SIG-M5 (cell line): ENCODE results near the gene CCS.
"Not testable (repeated sequence)": the region's sequence is repeated elsewhere in the genome, so short reads cannot be mapped to it uniquely, and the experiment has no call there.

ENCODE experiments used
- DNase-seq: peaks from one replicate; lab custom pipeline; 2025; lab: John Stamatoyannopoulos, UW

The CCS gene

DNA sequence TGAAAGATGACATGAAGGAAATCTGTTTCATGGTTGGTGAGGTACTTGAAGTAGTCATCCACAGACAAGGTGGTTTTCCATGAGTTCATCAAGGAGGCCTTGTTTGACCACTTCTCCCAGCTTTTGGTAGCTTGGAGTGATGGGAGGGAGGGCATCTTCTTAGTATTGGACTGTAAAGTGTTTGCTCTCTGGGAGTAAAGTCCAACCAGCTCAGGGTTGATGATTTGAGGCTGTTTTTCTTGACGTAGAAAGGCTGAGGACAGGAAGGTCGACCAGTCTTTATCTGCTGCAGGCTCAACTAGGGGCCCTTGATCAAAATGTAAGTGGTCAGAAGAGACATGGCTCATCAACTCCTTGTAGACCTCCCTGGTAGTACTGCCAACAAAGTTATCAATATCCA is 1.8 kb upstream of the CCS start:
- no peak for DNase-seq

GRCh38 chr11:66593303-66593635 is 284 bp downstream of the CCS start:
- DNase-seq, result no peak

GRCh38 chr11:66593650-66594049 is 665 bp downstream of the CCS start:
- DNase-seq, result no peak

- peak; percentile 44 for DNase-seq
These were observed 2.4 kb downstream of the CCS start for GRCh38 chr11:66595245-66595904.

- no peak for DNase-seq
These were observed 6.0 kb downstream of the CCS start for GRCh38 chr11:66598993-66599392.

DNA sequence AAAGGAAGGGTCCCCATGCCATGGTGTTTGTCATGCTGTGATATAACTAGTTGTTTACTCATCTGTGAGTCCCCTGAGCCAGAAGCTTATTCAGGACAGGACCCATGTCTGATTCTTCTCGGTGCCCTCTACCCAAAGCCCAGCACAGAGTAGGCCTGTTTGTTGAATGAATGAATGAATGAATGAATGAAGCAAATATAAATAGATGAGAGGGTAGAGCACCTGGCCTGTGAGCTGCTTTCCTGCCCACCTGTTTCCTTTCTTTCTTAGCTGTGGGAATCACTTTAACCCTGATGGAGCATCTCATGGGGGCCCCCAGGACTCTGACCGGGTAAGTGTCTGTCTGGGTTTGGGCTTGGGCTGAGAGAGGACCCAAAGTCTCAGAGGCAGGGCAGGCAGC is 7.2 kb downstream of the CCS start:
- DNase-seq, result peak; percentile 0

- no peak for DNase-seq
These were observed 7.7 kb downstream of the CCS start for GRCh38 chr11:66600631-66601233.

DNA sequence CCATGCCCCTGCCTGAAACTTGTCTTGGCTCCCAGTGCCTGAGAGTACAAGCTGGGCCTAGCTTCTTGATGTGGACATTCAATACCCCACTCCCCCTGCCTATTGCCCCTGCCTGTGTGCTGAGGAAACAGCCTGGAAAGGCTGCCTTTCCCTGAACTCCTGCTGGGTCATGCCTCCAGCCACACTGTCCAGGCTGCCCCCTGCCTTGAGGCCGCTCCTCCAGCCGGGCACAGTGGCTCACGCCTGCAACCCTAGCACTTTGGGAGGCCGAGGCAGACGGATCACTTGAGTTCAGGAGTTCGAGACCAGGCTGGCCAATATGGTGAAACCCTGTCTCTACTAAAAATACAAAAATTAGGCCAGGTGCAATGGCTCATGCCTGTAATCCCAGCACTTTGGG is 10.1 kb downstream of the CCS start:
- no peak for DNase-seq

DNA sequence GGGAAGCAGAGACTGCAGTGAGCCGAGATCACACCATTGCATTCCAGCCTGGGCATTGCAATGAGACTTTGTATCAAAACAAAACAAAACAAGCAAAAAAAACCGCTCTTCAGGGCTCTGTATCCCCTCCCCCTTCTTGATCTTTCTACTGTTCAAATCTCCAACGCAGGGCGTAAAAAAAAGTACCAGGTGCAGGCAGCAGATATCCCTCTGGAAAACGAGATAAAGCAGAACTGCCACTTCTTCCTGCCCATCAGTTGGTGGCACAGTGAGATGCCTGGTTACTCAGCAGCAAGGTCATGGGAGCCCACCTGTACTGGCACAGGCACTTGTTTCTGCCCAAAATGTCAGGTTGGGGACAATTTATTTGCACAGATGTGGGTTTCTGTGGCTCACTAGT is 11.2 kb downstream of the CCS start:
- no peak for DNase-seq

DNA sequence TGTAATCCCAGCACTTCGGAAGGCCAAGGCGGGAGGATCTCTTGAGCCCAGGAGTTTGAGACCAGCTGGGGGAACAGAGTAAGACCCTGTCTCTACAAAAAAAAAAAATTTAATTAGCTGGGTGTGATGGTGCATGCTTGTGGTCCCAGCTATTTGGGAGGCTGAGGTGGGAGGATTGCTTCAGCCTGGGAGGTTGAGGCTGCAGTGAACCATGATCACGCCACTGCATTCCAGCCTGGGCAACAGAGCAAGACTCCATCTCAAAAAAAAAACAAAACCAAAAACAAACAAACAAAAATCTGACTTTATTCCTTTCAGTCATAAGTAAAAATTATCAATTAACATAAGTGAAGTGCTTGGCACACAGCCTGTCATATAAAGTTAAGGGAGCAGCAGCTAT is 13.6 kb downstream of the CCS start:
- DNase-seq, result not testable (repeated sequence)

GRCh38 chr11:66607126-66607834 is 14.3 kb downstream of the CCS start:
- no peak for DNase-seq

GRCh38 chr11:66609721-66610617 is 17.0 kb downstream of the CCS start:
- DNase-seq, result no peak

- no peak for DNase-seq
These were observed 19.5 kb downstream of the CCS start for GRCh38 chr11:66612458-66612857.

DNA sequence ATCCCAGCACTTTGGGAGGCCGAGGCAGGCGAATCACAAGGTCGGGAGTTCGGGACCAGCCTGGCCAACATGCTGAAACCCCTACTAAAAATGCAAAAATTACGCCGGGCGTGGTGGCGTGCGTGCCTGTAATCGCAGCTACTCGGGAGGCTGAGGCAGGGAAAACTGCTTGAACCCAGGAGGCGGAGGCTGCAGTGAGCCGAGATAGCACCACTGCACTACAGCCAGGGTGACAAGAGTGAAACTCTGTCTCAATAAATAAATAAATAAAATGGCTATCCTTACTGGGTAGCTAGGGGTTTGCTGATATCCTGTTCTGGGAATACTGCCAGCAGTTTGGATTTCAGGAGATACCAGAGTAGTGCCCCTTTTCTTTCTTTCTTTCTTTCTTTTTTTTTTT is 21.1 kb downstream of the CCS start:
- DNase-seq, result no peak

GRCh38 chr11:66616379-66617154 is 23.6 kb downstream of the CCS start, which contains the start of gene RBM14:
RBM14 (plus strand) TSS chr11:66616630; CDS start chr11:66616721, 91 bp downstream.
- peak; percentile 92 for DNase-seq

- DNase-seq, result no peak
These were observed 24.3 kb downstream of the CCS start for GRCh38 chr11:66617155-66617834.

DNA sequence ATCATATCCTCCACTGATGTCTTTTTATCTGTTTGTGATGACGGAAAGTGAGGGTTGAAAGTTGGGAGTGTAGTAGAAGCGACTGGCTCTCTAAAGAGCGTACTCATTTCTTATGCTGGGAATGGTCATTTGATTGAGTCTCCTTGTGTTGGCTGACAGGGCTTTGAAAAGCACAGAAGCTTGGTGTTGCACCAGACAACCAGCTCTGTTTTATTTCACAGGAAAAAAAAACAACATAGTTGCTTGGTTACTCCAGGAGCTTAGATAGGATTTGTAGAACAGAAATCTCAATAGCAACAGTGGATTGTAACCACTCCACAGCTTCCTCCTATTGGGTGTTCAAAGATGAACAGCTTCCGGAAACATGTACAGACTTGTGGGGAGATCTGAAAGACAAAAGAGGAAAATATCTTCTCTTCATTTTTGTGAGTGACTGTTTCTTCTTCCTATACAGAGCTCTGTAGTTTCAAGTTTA is 26.1 kb downstream of the CCS start:
- peak; percentile 70 for DNase-seq

DNA sequence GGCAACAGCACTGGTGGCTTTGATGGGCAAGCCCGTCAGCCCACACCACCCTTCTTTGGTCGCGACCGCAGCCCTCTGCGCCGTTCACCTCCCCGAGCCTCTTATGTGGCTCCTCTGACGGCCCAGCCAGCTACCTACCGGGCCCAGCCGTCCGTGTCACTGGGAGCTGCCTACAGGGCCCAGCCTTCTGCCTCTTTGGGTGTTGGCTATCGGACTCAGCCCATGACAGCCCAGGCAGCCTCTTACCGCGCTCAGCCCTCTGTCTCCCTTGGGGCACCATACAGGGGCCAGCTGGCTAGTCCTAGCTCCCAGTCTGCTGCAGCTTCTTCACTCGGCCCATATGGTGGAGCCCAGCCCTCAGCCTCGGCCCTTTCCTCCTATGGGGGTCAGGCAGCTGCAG is 31.5 kb downstream of the CCS start:
- DNase-seq, result no peak

DNA sequence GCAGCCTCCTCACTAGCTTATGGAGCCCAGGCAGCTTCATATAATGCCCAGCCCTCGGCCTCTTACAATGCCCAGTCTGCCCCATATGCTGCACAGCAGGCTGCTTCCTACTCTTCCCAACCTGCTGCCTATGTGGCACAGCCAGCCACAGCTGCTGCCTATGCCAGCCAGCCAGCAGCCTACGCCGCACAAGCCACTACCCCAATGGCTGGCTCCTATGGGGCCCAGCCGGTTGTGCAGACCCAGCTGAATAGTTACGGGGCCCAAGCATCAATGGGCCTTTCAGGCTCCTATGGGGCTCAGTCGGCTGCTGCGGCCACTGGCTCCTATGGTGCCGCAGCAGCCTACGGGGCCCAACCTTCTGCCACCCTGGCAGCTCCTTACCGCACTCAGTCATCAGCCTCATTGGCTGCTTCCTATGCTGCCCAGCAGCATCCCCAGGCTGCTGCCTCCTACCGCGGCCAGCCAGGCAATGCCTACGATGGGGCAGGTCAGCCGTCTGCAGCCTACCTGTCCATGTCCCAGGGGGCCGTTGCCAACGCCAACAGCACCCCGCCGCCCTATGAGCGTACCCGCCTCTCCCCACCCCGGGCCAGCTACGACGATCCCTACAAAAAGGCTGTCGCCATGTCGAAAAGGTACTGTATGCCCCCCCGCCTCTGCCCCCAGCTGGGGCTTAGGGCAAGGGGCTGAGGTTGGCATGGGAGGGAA is 32.2 kb downstream of the CCS start:
- no peak for DNase-seq

- DNase-seq, result no peak
These were observed 32.8 kb downstream of the CCS start for GRCh38 chr11:66625752-66626149.
